ENCODE results near the gene ZNF467. TPM values are rescaled to one million over a fixed set of nuclear protein-coding genes. Genes with fewer than 3 reads are reported as not detected.

Gene ZNF467
- total and polyA plus RNA-seq, 7 donors, result 0.87 to 2.8 (median 1.7) TPM

DNA sequence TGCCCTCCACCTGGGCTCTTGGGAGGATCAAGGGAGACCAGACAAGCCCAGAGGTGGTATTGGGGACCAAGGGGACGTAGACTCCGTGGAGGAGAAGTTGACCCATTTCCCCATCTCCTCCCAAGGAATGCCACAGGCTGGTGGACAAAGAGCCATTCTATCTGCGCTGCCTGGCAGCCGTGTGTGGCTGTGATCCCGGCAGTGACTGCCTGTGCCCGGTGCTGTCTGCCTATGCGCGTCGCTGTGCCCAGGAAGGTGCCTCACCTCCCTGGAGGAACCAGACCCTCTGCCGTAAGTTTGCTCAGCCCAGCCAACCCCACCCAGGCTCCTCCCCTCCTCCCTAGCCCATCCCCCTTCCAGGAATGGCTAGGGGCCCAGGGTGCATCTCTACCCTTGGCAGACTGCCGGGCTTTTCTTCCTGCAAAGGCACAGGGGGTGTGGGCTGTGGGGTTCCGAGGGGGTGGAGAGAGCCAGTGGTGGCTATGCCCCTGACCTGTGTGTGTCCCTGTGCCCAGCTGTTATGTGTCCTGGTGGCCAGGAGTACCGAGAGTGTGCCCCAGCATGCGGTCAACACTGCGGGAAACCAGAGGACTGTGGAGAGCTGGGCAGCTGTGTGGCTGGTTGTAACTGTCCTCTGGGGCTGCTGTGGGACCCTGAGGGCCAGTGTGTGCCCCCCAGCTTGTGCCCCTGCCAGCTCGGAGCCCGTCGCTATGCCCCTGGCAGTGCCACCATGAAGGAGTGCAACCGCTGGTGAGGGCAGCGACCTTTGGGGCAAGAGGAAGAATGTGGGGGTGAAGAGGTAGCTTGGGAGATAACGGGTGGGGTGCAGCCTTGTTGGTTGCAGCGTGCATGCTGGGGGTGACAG is 10.2 kb upstream of the ZNF467 start:
- no peak for ATAC-seq
- no peaks in the 10 kb centered on the region for H3K36me3 ChIP-seq (ENCODE audit: insufficient read depth in 1 of 2, low read depth in 1 of 2)
- WGBS, 3 donors, result 47 to 61% (median 52%) methylated on average over 20 to 22 of the region's 22 CpGs
- no peak overlapping the region for H3K27ac ChIP-seq
- intact Hi-C loops (cut with DNase I), result no loop called here
- peaks cover 0 to 13% (median 0%) of the 10 kb centered on the region in 3 donors for H3K27me3 ChIP-seq (ENCODE audit: insufficient read depth in 3 of 3, low read length in 2 of 3)
- H3K4me1 ChIP-seq, result no peaks in the 10 kb centered on the region
- H3K4me3 ChIP-seq, result no peak overlapping the region
- DNase-seq, result no peak
- TF ChIP-seq, protein P1, sequence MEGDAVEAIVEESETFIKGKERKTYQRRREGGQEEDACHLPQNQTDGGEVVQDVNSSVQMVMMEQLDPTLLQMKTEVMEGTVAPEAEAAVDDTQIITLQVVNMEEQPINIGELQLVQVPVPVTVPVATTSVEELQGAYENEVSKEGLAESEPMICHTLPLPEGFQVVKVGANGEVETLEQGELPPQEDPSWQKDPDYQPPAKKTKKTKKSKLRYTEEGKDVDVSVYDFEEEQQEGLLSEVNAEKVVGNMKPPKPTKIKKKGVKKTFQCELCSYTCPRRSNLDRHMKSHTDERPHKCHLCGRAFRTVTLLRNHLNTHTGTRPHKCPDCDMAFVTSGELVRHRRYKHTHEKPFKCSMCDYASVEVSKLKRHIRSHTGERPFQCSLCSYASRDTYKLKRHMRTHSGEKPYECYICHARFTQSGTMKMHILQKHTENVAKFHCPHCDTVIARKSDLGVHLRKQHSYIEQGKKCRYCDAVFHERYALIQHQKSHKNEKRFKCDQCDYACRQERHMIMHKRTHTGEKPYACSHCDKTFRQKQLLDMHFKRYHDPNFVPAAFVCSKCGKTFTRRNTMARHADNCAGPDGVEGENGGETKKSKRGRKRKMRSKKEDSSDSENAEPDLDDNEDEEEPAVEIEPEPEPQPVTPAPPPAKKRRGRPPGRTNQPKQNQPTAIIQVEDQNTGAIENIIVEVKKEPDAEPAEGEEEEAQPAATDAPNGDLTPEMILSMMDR (IDR thresholded peaks at IDR 0.05), result no peak
- no peaks in the 10 kb centered on the region for H3K9me3 ChIP-seq

DNA sequence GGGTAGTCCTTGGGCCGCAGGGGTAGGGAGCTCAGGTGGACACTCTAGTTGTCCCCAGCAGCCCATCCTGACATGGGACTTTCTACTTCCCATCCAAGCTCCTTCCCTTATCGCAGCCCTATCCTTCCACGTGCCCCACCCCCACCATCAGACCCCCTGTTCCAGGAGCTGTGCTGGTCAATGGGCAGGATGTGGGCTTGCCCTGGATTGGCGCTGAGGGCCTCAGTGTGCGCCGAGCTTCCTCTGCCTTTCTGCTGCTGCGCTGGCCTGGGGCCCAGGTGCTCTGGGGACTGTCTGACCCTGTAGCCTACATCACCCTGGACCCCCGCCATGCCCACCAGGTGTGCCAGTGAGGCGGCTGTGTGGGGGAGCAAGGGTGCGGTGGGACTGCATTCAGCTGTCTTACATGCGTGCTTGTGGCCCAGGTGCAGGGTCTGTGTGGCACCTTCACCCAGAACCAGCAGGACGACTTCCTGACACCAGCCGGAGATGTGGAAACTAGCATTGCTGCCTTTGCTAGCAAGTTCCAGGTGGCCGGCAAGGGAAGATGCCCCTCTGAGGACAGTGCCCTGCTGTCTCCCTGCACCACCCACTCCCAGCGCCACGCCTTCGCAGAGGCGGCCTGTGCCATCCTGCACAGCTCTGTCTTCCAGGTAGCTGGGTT is 9.4 kb upstream of the ZNF467 start:
- TF ChIP-seq, protein P1 (IDR thresholded peaks at IDR 0.05), result no peak
- H3K27ac ChIP-seq, result no peak overlapping the region
- no peaks in the 10 kb centered on the region for H3K36me3 ChIP-seq (ENCODE audit: insufficient read depth in 1 of 2, low read depth in 1 of 2)
- H3K27me3 ChIP-seq (ENCODE audit: insufficient read depth in 3 of 3, low read length in 2 of 3), result peaks cover 0 to 4% (median 0%) of the 10 kb centered on the region in 3 donors
- intact Hi-C loops (cut with DNase I), result no loop called here
- no peaks in the 10 kb centered on the region for H3K9me3 ChIP-seq
- DNase-seq, result no peak
- ATAC-seq, result no peak
- H3K4me3 ChIP-seq, result no peak overlapping the region
- 74 to 78% (median 76%) methylated on average over 17 to 18 of the region's 18 CpGs for WGBS, 3 donors
- no peaks in the 10 kb centered on the region for H3K4me1 ChIP-seq

DNA sequence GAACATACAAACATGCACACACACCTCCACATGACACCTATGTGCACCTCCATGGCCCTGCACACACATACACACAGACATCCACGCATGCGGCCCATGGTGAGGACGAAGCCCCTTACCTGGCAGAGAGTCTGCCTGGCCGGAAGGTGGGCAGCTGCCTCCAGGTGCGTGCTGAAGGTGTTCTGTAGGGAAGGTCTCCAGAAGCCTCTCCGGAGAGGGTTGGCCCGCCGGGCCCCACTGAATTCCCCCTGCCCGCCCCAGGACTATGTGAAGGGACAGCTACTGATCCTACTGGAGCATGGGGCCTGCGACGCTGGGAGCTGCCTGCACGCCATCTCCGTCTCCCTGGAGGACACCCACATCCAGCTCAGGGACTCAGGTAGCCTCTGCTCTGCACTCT is 8.5 kb upstream of the ZNF467 start:
- Histone ChIP-seq H3K4me1 (no peaks in the 10 kb centered on the region), H3K36me3 (ENCODE audit: insufficient read depth in 1 of 2, low read depth in 1 of 2) (no peaks in the 10 kb centered on the region), H3K9me3 (no peaks in the 10 kb centered on the region), H3K27ac (no peak overlapping the region), H3K27me3 (ENCODE audit: insufficient read depth in 3 of 3, low read length in 2 of 3) (no peaks in the 10 kb centered on the region), H3K4me3 (no peak overlapping the region)
- WGBS, 3 donors, result 89 to 96% (median 91%) methylated on average over 13 of the region's 13 CpGs
- intact Hi-C loops (cut with DNase I), result no loop called here
- TF ChIP-seq, protein P1 (IDR thresholded peaks at IDR 0.05), result no peak
- no peak for DNase-seq
- ATAC-seq, result no peak

DNA sequence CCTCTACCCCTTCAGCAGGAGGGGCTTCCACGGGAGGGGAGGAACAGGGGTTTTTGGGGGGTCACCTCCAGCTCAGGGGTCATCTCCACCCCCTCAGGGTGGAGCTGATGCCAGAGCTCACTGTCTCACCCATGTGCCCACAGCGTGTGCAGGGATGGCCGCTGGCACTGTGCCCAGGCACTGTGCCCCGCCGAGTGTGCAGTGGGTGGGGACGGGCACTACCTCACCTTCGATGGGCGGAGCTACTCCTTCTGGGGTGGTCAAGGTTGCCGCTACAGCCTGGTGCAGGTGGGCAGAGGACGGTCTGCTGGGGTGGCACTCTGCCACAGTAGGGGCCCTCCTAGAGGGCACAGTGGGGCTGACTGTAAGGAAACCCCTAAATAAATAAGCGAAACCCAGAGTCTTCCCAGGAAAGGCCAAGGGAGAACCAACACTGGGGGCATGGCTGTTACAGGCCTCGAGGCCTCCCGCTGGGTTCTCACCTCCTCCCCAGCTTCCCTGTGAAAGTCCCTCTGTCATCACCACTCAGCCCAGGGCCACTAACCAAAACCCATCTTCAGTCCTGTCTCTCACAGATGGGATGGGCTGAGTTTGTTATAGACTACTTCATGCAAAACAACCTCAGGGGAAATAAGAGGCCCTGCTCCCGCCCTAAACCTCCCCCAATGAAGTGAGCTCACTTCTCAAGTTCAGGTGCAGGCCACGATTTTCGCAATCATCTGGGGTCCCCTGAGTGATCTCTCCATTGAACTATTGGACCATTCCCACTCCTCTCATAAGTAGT is 7.4 kb upstream of the ZNF467 start:
- no peak for ATAC-seq
- DNase-seq, result peak in 1 of 2 donors; percentile 23
- WGBS, 3 donors, result 72 to 78% (median 76%) methylated on average over 16 of the region's 16 CpGs
- no peaks in the 10 kb centered on the region for H3K27me3 ChIP-seq (ENCODE audit: insufficient read depth in 3 of 3, low read length in 2 of 3)
- H3K4me3 ChIP-seq, result no peak overlapping the region
- no peak overlapping the region for H3K27ac ChIP-seq
- H3K9me3 ChIP-seq, result no peaks in the 10 kb centered on the region
- TF ChIP-seq, protein P1 (IDR thresholded peaks at IDR 0.05), result no peak
- intact Hi-C loops (cut with DNase I), result no loop called here
- H3K36me3 ChIP-seq (ENCODE audit: insufficient read depth in 1 of 2, low read depth in 1 of 2), result no peaks in the 10 kb centered on the region
- H3K4me1 ChIP-seq, result no peaks in the 10 kb centered on the region

All from psoas muscle (tissue), 8 donors.